ELF-1 (cell line): ENCODE measurements around the gene LBX1.
"Not testable (repeated sequence)": the region's sequence is repeated elsewhere in the genome, so short reads cannot be mapped to it uniquely, and the experiment has no call there.

Experiments
- DNase-seq: peaks from one replicate; pipeline ENCODE4 v3.0.0-alpha.2; 2016; ENCODE audit warnings: low read depth, low spot score

The LBX1 gene

DNA sequence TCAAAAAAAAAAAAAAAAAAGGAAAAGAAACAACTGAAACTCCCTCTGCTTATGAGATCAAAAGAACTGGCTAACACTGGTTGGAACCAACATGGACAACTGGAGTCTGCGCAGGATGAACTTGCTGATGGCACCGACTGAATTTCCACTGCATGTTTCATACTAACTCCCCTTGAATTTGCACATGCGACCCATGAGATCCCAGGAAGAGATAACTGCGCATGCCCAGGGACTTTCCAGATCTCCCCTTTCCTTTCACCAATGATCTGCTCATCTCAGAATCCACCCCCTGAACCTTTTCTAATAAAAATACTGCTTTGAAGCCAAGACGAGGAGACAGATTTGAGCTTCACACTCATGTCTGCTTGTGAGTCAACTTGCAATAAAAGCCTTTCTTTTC lies 20.7 kb downstream of the LBX1 start:
- DNase-seq: no peak

GRCh38 chr10:101207026-101207425 lies 22.2 kb downstream of the LBX1 start:
- DNase-seq: no peak

DNA sequence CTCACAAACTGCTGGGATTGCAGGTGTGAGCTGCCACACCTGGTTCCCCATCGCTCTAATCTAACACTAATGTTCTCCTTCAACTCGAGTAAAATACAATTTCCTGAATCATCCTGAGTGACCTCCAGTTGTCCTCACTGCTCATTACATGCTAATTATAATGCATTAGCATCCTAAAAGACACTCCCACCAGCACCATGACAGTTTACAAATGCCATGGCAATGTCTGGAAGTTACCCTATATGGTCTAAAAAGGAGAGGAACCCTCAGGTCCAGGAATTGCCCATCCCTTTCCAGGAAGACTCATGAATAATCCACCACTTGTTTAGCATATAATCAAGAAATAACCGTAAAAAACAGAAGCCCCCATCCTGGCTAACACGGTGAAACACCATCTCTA lies 26.6 kb downstream of the LBX1 start:
- DNase-seq: not testable (repeated sequence)

DNA sequence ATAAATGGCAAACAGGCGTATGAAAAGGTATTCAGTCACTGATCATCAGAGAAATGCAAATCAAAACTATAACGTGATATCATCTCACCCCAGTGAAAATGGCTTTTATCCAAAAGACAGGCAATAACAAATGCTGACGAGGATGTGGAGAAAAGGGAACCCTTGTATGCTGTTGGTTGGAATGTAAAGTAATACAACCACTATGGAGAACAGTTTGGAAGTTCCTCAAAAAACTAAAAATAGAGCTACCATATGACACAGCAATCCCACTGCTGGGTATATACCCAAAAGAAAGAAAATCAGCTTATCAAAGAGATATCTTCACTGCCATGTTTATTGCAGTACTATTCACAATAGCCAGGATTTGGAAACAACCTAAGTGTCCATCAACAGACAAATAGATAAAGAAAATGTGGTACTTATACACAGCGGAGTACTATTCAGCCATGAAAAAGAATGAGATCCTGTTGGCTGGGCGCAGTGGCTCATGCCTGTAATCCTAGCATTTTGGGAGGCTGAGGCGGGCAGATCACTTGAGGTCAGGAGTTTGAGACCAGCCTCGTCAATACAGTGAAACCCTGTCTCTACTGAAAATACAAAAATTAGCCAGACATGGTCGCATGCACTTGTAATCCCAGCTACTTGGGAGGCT lies 30.8 kb downstream of the LBX1 start:
- not testable (repeated sequence) for DNase-seq

DNA sequence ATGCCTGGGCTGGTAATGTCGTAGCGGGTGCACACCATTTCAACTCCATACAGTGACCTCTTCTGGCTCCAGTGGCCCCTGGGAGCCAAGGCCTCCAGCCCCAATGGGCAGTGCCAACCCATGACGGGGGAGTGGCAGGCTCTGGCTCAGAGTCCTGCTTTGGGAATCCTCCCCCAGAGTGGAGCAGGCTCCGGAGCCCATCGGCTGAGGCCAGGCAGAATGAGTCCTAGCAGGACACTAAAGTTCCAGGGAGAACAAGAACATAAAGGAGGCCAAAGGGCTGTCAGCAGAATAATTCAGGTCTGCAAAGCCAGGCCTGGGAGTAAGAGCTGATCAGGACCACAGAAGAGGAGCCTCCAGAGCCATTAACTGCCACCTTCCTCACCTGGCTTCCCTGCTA lies 33.3 kb downstream of the LBX1 start:
- DNase-seq: no peak

DNA sequence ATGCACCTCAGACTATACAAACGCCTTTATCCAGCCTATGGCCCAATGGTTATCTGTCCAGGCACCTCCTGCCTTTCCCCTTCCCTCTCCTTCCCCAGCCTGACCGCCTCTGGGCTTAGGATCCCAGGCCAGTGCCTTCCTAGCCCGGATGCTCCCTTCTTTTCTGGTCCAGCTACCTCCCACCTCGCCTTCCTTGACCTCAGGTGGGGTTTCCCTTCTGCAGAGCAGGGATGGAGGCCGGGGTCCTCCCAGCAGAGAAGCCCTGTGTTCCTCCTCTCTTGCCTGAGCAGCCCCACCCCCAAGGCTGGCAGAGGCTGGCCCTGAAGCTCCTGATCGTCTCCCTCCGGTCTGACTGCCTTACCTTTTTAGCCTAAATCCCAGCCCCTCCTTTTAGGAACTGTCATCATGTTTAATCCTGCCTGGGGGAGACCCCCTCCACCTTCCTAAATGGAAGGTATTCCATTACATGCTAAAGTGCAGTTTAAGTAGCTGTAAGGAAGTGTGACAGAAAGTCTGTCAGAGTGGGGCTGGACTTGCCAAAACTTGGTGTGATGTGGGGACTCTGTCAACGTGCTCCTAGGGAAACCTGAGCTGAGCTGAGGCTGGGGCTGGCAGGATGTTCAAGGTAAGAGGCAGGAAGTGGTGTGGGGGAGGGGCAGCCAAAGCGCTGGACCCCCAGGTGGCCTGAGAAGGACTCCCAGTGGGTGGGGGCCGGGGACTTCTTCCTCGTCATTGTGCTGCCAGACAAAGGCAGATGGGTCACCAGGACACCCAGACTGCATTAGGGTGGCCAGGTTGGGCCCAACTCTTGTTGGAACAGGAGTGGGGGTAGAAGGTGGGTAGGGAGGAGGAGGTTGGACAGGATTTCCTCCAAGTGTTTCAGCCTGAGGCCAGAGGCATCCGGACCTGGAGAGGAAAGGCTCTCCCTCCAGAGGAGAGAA lies 39.5 kb downstream of the LBX1 start:
- peak; percentile 63 for DNase-seq

DNA sequence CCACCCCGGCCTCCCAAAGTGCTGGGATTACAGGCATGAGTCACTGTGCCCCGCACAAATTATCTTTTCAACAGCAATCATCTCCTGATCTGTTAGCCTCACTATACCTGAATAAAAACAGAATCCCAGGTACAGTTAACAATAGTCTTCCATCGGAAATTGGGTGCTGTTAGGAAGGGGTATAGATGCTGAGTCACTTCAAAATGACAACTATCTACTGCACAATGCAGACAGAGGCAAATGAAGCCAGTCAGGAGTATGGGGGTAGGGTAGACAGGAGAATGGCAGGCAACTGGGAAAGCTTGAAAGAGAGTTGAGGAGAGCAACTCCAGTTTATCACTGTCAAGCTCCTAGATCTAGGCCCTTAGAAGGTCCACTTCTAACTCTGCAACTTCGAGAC lies 40.3 kb downstream of the LBX1 start:
- DNase-seq: no peak

GRCh38 chr10:101183458-101184183 lies 45.6 kb downstream of the LBX1 start:
- DNase-seq: no peak

- no peak for DNase-seq
Measured at GRCh38 chr10:101182936-101183335, 46.3 kb downstream of the LBX1 start.
